ENCODE results near the gene C1orf210. TPM values are rescaled to one million over a fixed set of nuclear protein-coding genes. Genes with fewer than 3 reads are reported as not detected.
A peak's percentile ranks its signal among the peaks of the same experiment; 100 is the strongest.

Gene C1orf210
- total RNA-seq, 1 donor from 2014 or later, result 3.7 TPM

- DNase-seq (ENCODE audit: low spot score in 2 of 2, unreplicated experiment in 2 of 2), result no peak
- H3K4me3 Mint-ChIP-seq, result no peak overlapping the region
- H3K4me1 Mint-ChIP-seq, result peaks cover 15% of the 10 kb centered on the region
- H3K27ac Mint-ChIP-seq, result no peak overlapping the region
- H3K9me3 Mint-ChIP-seq, result no peaks in the 10 kb centered on the region
- no peak for TF ChIP-seq CTCF (IDR thresholded peaks at IDR 0.05; ENCODE audit: unreplicated experiment)
- no peaks in the 10 kb centered on the region for H3K27me3 Mint-ChIP-seq (ENCODE audit: low read depth)
- no peaks in the 10 kb centered on the region for H3K36me3 Mint-ChIP-seq
These were observed 16.8 kb upstream of the C1orf210 start for GRCh38 chr1:43302201-43302600.

- Mint-ChIP-seq H3K9me3 (no peaks in the 10 kb centered on the region), H3K27ac (no peak within 1 kb of the TSS), H3K4me3 (no peak within 1 kb of the TSS), H3K27me3 (ENCODE audit: low read depth) (no peaks in the 10 kb centered on the region), H3K36me3 (no peaks in the 10 kb centered on the region), H3K4me1 (peaks cover 18% of the 10 kb centered on the region)
- TF ChIP-seq CTCF (IDR thresholded peaks at IDR 0.05; ENCODE audit: unreplicated experiment), result no peak
- DNase-seq (ENCODE audit: low spot score in 2 of 2, unreplicated experiment in 2 of 2), result no peak
These were observed 15.2 kb upstream of the C1orf210 start, which contains the start of gene TIE1 for GRCh38 chr1:43300378-43301094. Gene TIE1, plus strand, starts transcription at chr1:43300982. Its CDS starts 90 bp downstream, at chr1:43301072.

DNA sequence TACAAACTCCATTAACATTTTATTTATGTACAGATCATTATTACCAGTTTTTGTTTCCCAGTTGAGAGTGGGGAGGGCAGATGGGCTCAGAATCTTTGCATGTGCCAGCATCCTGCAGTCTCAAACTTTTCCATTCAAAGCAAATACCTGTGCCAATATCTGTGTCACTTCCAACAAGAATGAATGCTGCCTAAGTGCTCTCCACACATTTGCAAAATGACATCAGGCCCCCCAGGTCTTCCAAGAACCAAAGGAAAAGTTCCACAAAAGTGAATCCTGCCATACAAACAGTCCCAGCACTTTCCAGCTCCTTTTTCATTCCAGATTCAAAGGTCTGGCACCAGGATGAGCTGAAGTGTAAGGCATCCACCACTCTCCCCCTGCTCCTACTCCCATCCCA lies 13.7 kb upstream of the C1orf210 start:
- TF ChIP-seq CTCF (IDR thresholded peaks at IDR 0.05; ENCODE audit: unreplicated experiment), result no peak
- no peaks in the 10 kb centered on the region for H3K9me3 Mint-ChIP-seq
- H3K36me3 Mint-ChIP-seq, result no peaks in the 10 kb centered on the region
- no peak overlapping the region for H3K4me3 Mint-ChIP-seq
- DNase-seq (ENCODE audit: low spot score in 2 of 2, unreplicated experiment in 2 of 2), result no peak
- H3K4me1 Mint-ChIP-seq, result peaks cover 16% of the 10 kb centered on the region
- no peaks in the 10 kb centered on the region for H3K27me3 Mint-ChIP-seq (ENCODE audit: low read depth)
- no peak overlapping the region for H3K27ac Mint-ChIP-seq

GRCh38 chr1:43298055-43298454 lies 12.7 kb upstream of the C1orf210 start:
- no peaks in the 10 kb centered on the region for H3K36me3 Mint-ChIP-seq
- no peak overlapping the region for H3K4me3 Mint-ChIP-seq

DNA sequence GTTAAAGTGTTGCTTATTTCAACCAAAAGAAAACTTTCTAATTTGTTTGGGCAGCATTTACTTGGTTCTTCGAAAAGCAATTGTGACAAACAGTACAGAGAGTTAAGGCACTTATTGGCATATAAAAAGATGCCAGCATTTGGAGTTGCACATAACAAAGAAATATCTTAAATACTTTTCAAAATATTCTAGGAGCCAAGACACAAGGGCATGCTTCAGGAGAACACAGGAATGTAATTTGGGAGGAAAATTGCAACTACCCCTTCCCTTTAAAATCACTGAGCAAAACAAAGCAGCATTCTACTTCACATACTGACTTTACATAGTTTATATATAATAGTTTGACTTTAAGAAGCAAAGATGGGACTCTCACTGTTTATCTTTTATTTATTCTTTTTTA lies 10.8 kb upstream of the C1orf210 start:
- Mint-ChIP-seq H3K27ac (peak overlapping the region; percentile 30), H3K9me3 (no peaks in the 10 kb centered on the region), H3K27me3 (ENCODE audit: low read depth) (no peaks in the 10 kb centered on the region), H3K36me3 (no peaks in the 10 kb centered on the region), H3K4me1 (peaks cover 13% of the 10 kb centered on the region), H3K4me3 (no peak overlapping the region)
- no peak for DNase-seq (ENCODE audit: low spot score in 2 of 2, unreplicated experiment in 2 of 2)
- TF ChIP-seq CTCF (IDR thresholded peaks at IDR 0.05; ENCODE audit: unreplicated experiment), result no peak

More at GRCh38 chr1:43298055-43298454, 12.7 kb upstream of the C1orf210 start:
- no peak for DNase-seq (ENCODE audit: low spot score in 2 of 2, unreplicated experiment in 2 of 2)
- TF ChIP-seq CTCF (IDR thresholded peaks at IDR 0.05; ENCODE audit: unreplicated experiment), result no peak
- Mint-ChIP-seq H3K9me3 (no peaks in the 10 kb centered on the region), H3K4me1 (peaks cover 15% of the 10 kb centered on the region), H3K27ac (no peak overlapping the region), H3K27me3 (ENCODE audit: low read depth) (no peaks in the 10 kb centered on the region)
